ENCODE data around the gene ZNF362.
"Not testable (repeated sequence)": the region's sequence is repeated elsewhere in the genome, so short reads cannot be mapped to it uniquely, and the experiment has no call there.

ZNF362 gene

GRCh38 chr1:33306653-33307493 is 50.6 kb downstream of the ZNF362 start:
- DNase-seq (ENCODE audit: low read depth) = no peak

DNA sequence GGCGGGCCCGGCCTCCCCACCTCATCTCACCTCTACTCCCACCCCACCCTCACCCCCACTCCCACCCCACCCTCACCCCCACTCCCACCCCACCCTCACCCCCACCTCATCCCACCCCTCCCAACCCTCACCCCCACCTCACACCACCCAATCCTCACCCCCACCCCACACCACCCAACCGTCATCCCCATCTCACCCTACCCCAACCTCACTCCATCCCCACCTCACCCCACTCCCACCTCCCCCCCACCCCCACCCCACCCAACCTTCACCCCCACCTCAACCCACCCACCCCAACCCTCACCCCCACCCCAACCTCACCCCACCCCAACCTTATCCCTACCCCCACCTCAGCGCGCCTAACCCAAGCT is 51.2 kb downstream of the ZNF362 start:
- no peak for DNase-seq (ENCODE audit: low read depth)

DNA sequence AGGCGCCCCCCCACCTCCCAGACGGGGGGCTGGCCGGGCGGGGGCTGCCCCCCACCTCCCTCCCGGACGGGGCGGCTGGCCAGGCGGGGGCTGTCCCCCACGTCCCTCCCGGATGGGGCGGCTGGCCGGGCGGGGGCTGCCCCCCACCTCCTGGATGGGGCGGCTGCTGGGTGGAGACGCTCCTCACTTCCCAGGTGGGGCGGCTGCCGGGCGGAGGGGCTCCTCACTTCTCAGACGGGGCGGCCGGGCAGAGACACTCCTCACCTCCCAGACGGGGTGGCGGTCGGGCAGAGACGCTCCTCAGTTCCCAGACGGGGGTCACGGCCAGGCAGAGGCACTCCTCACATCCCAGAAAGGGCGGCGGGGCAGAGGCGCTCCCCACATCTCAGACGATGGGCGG is 53.1 kb downstream of the ZNF362 start:
- not testable (repeated sequence) for DNase-seq (ENCODE audit: low read depth)

- no peak for DNase-seq (ENCODE audit: low read depth)
These were observed 54.4 kb downstream of the ZNF362 start for GRCh38 chr1:33310702-33311101.

DNA sequence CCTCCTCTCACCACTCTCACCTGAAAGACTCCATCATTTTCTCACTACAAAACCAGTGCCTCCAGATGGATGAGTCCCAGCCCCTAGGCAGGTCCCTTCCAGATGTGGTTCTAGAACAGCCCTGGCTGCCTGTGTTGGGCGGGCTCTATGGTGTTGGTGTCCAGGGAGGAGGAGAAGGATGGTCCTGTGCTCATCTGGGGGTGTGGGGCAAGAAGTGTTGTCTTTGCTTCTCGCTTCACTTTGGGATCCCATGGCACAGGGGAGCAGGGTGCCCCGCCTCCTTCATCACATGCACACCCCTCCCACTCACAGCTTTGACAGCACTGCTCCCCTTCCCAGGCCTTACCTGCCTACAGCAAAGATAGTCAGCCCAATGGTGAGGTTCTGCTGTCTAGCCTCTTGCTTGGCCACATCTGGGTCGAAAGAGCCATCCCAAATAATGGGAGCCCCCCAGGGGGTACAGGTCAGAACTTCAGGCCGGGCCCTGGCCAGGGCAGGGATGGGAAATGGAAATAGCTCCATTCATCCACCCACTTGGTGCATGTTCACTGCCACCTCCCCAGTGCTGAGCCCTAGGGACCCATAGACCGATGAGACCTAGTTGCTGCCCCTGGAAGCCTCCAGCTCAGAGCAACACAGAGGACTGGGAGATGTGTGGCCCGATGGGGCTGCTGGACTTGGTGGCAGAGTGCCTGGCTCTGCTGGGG is 55.6 kb downstream of the ZNF362 start:
- no peak for DNase-seq (ENCODE audit: low read depth)

GRCh38 chr1:33312413-33312749 is 56.1 kb downstream of the ZNF362 start:
- DNase-seq (ENCODE audit: low read depth) = no peak

DNA sequence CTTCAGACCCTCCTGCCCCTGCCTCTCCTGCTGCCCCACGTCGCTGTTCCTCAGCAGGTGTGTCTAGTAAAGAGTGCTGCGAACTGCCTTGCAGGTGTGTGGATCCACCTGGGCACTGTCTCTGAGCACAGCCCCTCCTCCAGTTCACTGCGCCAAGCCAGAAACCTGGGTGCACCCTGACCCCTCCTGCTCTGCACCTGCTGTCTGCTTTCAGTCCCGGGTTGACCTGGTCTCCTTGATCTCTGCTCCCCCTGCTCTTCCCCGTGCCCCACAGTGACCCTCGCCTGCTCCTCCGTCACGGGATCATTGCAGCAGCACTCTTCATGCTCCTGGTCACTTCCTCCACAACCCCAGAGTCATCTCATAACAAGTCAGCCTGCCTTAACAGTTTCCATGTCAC is 58.1 kb downstream of the ZNF362 start:
- no peak for DNase-seq (ENCODE audit: low read depth)

DNA sequence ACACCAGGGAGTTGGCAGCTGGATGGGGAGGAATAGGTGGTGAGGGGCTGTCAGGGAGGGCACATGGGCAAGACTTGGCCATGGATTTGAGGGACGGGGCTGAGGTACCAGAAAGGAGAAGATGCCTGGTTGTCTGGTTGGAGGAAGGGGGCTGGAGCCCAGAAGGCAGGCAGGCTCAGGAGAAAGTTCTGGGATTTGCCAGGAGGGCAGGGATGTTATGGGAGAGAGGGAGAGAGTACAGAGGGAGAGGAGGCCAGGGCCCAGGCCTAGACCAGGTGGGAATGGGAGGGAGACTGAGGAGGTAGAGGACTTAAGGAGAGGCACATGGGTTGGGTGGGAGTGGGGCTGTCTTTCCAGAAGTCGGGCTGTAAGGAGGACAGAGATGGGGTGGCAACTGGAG is 60.3 kb downstream of the ZNF362 start:
- no peak for DNase-seq (ENCODE audit: low read depth)

DNA sequence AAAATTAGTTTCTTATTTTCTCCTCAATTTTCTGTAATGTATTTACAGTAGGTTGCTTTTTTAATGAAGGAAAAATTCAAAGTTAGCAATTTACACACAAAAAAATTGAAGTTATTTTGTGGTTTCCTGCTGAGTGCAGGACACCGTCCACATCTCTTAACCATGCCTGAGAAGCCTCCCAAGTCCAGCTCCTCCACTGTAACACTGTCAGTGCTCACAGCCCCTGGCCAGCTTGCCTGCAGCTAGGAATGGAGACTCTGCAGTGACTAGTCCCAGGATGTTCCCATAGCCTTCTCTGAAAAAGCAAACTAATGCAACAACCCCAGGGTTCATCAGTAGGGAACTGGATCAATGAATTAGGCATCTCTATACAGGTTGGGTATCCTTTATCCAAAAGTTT is 61.1 kb downstream of the ZNF362 start:
- DNase-seq (ENCODE audit: low read depth) = no peak

- DNase-seq (ENCODE audit: low read depth) = no peak
These were observed 61.7 kb downstream of the ZNF362 start for GRCh38 chr1:33317946-33318345.

- no peak for DNase-seq (ENCODE audit: low read depth)
These were observed 63.1 kb downstream of the ZNF362 start for GRCh38 chr1:33319186-33319948.

DNA sequence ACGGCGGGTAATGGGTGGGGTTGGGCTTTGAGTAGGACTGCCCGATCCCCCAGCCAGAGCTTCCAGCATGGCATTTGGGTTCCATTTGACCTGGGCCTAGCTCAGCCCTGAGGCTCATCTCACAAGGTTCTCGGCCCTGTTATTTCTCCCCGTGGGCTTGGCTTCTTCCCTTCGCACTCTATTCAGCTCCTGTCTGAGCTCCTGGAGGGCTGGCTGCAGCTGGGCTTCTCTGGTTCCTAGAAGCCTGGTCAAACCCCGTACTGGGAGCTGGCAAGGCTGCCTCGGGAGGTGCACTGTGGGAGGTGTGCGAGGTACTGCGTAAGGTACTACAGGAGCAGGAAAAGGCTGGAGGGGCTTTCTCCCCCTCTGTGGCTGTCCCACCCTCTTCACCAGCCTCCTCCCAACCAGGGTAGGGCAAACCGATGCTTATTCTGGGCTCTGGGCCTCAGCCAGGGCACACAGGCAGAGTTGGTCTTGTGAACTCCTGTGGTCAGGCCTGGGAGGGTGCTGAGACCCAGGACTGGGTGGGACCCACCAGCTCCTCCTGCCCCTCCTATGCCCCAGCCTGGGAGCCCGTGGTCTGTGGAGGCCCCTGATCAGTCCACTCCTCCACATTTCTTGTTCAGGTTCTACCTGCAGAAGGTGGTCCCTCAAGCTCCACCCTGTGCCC is 63.8 kb downstream of the ZNF362 start:
- DNase-seq (ENCODE audit: low read depth) = no peak

DNA sequence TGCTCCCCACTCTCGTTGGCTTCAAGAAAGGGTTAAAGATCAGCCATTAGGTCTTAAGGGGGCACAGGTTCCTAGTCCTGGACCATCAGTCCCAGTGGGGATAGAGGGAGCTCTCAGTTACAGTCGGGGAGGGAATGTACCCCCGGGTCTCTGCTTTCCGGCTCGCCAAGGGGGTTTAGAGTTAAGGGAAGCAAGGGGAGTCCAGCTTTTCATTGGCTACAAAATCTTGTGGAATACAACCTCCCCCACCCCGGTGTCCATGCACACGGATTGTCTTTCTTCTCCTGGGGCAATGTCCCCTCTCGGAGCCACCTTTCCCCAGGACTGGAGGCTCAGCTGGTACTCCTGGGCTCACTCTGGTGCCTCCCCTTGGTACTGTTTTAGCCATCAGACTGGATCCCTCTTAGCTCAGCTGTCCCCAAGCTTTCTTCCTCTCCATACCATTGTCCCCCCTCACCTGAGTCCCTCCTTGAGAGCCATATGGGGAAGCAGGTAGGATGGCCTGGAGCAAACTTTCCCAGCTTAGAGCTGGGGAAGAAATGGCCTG is 64.4 kb downstream of the ZNF362 start, which contains the start of gene A3GALT2:
Gene A3GALT2 (minus strand): TSS at position 480 of the 547 bp plus-strand sequence. CDS start 0 bp downstream, at position 480.
- no peak for DNase-seq (ENCODE audit: low read depth)

DNA sequence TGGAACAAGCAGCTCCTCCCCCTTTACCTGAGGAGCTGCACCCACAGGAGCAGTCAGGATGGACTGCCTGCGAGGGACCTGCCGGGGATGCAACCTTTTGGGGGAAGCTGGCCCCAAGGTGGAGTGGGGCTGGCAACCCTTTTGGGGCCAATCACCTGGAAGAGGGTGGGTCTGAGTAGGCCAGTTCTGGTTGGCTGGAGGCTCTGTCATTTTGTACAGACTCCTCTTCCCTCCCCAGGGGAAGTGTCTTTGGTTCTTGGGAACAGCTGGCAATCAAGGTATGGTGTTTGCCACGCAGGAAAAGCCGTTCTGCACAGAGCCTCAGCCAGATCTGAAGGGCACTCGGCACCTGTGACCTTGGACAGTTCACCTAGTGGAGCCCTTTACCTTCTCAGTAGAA is 64.9 kb downstream of the ZNF362 start:
- no peak for DNase-seq (ENCODE audit: low read depth)

DNA sequence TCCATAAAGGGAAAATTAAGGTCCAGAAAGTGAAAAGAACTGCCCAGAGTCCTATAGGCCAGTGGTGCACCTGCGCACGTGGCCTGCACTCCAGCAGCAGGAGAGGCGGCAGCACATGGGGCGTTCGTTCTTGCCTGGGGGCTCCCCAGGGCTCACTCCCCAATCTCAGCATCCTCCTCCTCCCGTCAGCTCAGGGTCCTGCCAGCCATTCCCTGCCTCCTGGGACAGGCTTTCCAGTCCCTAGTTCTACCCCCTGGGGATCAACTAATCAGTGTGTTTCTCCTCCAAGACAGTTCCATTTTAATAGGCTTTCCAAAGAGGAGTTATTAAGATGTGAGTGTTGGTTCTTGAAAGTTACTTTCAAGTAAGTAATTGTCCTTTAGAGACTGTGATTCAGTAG is 65.8 kb downstream of the ZNF362 start:
- no peak for DNase-seq (ENCODE audit: low read depth)

DNA sequence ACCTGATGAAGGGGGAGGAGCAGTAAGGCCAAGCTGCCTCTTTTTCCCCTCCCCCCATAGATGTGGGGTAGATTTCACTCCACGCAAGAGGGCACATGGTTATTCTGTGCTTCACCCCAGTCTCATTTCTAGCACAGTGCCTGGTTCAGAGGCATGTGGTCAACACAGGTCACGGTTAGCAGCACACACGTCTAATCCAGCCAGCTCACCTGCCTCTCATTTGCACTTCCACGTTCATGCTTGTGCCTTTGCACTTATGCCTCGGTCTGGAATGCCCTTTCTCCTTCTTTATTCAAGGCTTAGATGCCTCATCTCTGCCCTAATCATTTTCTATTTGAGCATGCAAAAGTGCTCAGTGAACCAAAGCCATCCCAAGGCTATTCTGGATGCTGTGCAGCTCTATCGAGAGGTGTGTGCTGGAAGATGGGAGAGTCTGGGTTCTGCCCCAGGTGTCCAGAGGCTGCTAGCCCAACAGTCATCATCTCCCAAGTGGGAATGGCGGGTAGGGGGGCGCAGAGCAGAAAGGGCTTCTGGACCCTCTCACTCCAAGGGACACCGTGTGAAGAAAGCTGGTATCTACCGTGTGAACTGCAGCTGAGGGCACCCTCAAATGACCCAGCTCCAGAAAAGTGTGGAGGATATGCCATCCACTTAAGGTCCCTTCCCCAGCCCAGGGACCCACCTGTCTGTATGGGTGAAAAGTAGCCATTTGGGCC is 66.7 kb downstream of the ZNF362 start:
- DNase-seq (ENCODE audit: low read depth) = no peak

- DNase-seq (ENCODE audit: low read depth) = no peak
These were observed 67.6 kb downstream of the ZNF362 start for GRCh38 chr1:33323663-33324477.

- DNase-seq (ENCODE audit: low read depth) = no peak
These were observed 68.6 kb downstream of the ZNF362 start for GRCh38 chr1:33324677-33325575.

DNA sequence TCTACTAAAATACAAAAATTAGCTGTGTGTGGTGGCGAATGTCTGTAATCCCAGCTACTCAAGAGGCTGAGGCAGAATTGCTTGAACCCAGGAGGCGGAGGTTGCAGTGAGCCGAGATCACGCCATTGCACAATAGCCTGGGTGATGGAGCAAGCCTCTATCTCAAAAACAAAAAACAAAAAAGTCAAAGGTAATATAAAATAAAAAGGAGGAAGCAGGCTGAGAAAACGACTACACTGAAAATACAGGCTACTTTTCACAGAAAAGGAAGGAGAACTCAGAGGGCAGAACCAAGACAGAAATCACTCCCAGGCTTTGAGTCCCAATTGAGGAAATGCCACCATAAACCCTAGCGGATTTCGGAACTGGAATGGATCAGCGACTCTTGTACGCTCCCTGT is 70.5 kb downstream of the ZNF362 start:
- no peak for DNase-seq (ENCODE audit: low read depth)
